ENCODE measurements around the gene LDLRAD4. TPM values are rescaled to one million over a fixed set of nuclear protein-coding genes. Genes with fewer than 3 reads are reported as not detected.

LDLRAD4 gene
- total RNA-seq, 1 donor from 2014 or later = 3.0 TPM

DNA sequence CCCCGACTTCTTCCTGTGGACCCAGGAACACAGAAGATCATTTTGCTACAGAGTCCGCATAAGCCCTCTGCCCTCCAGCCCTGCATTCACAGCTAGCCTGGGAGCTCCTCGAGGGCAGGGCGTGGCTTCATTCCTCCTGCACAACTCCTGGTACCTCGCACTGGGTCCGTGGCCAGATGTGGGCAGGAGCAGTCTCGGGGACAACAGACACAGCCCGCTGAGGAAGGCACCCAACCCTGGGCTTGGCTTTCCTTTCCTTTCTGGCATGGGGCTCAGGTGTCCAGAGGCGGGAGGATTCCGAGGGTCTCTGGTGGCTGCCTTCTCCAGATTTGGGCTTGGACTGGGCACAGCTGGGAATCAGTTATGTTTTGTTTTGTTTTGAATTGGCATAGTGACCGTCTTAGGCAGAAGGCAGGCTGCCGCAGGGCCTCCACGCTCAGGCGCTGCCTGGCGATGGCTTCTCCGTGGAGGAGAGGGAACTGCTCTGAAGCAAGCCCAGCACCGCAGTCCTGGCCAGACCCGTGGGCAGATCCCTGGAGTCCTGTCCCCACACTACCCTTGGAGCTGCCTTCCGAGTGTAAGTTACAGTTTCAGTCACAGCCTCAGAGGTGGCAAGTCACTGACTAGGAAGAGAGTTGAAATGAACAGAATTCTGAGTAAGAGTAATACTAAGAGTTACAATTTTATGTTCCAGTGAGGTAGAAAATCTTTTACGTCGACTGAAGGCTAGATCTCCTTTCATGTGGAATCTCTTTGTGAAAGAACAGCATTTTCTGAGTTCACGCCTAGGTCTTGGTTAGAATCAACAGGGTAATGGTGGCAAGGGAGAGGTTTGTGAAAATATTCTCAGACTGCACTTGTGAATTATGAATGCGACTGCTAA, 47.9 kb downstream of the LDLRAD4 start:
- ATAC-seq = no peak

DNA sequence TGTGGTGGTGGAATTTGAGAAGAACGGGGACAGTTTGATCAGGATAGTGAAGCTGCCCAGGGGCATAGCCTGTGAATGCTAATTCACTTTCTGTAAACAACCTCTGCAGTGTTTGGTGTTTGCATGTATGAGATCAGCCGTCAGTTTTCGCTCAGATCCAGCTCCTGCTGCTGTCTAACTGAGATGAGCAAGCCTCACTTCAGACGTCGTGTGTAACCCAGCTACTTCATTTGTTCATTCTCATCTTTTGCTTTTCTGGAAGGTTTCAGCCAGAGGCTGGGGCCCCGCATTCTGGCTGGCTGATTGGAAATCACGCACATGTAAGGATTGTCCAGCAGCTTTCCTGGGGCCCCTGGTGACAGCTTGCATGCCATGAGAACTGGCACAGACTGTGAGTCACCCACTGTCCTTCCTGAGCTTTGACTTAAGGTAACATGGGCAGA, 48.9 kb downstream of the LDLRAD4 start:
- no peak for ATAC-seq

DNA sequence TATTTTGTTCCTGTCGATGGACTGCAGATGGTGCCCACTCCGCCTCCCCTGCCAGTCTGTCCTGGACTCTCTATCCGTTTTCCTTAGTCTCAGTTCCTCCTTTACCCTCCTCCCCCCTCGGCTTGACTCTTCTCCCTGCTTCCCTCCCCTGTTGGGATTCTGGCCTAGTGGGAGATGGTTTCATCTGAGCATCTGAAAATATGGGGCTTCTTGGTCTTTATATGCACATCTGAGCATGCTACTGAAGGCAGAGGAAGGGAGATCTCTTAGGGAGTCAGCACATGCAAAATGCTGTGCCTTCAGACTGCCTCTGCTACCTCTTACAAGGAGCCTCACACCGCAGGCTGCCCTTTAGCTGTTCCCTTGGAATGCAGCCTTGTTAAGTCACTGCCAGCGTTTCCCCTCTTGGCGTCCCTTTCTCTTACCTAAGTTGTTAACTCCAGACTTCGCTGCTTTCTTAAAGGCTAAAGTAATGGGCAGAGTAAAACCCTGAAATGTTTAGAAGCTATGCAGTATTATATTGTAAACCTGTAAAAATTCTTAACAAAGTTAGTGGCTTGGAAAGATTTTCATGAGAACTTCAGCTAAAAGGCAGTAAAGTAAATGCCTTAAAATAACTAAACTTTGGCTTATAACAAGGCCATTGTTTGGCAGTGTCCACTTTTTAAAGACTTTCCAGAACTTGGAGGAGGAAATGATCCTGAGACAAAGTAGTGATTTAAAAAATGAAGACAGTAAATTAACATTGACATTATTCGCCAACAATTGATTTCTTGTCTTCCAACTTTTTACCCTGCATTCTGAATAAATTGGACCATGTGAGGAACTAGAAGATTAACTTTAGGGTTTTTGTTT, 49.8 kb downstream of the LDLRAD4 start:
- ATAC-seq = no peak

DNA sequence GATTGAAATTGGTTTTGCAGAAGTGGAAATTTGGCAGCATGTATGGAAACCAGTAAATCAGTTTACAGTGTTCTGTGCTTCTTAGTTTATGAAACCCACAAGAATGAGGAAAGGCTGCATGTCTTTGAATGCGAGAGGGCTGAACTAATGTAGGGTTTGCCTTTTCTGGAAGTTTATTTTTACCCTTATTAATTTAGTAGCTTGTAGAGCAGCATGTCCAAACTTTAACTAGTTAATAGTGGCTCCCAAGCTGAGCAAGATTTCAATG, 50.4 kb downstream of the LDLRAD4 start:
- ATAC-seq = no peak

DNA sequence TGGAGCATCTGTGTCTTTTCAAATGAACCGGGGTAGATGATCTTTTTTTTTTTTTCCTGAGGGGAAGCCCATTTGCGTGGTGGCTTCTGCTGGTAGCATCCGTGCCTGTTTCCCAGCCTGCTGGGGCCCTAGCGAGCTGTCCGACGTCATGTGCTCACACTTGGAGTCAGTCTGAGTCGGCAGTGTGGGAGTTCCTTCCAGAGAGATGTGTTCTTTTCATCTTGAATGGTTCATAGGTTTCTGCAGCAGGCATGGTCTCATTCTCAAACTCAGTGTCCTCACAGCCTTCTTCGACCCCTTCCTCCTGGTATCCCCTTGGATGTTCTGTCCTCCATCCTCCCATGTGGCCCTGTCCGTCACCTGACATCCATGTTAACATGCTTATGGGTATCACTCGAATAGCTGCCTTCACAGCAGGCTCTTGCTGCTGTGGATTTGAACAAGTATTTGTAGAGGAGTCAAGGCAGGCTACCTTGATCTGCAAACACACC, 51.0 kb downstream of the LDLRAD4 start:
- ATAC-seq = no peak

DNA sequence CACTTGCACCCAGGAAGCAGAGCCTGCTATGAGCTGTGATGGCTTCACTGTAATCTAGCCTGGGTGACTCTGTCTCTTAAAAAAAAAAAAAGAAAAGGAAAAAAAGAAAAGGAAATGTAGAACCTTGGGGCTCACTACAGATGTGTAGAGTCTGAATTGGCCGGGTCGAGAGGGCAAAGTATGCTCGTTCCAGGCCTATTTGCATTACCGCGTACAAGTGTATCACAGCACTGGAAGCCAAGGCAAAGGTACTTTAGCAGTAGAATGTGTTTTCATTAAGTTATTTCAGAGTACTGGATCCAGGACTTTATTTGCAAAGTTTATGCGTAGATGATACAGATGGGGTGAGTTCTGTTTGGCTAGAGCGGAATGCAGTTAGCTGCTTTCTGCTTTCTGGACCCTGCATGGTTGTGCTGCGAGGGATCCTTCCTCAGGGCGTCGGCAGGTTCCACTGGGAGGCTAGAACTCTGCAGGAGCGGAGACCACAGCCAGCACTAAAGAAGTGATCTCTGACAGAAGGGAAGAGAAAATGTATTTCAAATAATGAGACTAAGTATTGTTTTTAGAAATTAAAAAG, 51.8 kb downstream of the LDLRAD4 start:
- no peak for ATAC-seq

DNA sequence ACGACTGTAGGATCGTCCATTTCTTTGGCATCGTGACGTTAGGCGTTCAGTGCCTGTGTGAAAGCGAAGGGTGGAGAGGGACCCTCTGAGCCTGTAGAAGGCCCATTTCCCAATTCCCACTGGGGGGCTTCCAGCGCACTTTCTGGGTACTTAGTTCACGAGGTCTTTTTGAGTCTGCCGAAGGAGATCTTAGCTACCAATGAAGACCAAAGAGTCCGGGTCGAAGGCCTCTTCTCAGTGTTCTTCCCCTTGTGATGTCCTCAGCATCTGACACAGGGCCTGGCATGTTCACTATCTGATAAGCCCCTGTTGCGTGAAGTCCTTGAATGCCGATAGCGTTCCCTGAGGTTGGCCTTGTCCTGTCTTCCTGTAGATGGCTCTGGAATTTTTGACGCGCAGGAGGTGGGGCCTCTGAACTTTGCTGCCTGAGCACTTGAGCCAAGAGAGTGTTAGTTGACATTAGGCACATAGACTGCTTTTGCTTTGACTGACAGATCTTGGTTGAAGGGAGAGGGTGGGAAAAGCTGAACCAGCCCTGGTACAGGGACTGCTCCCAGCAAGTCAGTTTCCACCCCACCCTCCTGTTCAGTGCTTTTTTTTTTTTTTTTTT, 52.8 kb downstream of the LDLRAD4 start:
- no peak for ATAC-seq

DNA sequence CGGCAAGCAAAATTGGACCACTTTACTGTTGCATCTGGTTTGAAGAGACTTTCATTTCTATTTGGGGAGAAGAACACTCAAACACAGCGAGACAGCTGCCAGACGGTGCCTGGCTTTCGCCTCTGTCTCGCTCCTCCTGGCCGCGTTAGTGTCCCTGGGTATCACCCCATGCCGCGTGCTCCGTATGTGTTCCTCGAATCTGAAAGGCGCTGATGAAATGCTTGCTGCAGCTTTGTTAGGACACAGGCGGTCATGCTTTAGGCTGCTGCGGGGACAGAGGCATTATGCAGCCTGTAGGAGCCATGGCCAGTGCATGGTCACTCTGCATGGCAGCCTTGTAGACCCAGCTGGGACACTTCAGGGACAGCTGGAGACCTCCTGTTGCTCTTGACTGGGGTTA, 53.9 kb downstream of the LDLRAD4 start:
- ATAC-seq = no peak

DNA sequence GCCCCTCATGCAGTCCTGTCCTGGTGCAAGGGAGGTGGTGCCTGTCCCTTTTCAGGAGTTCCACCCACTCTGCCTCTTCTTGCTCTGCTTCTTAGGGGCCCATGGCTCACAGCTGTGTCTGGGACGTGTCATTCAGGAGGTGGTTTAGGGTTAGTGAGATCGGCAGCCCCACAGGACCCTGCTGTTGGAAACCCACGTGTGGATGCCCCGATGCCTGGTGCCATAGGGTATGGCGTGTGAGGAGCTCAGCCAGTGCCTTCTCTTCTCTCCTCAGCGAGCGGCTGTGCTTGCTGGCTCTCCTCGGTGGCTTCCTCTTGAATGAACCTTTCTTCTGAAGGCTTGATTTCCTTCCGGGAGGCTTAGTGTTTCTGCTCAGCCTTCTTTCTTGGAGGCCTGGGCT, 55.2 kb downstream of the LDLRAD4 start:
- ATAC-seq = no peak

DNA sequence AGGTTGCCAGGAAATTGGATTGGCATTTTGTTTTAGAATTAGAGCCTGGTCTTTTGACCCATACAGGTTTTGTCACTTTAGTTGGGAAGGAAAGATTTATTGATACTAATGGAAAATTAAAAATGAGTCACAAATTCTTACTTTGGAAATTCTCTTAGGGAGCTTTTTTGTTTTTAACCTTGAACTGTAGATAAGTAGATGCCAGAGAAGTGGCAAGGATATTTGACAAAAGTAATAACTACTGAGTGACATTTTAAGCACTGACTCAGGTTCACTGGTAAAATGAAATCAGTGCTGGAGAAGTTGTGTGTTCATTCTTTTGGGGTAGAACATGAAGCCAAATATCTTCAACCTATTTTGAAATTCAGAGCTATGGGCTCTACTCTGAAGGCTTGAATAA, 56.5 kb downstream of the LDLRAD4 start:
- ATAC-seq = no peak

DNA sequence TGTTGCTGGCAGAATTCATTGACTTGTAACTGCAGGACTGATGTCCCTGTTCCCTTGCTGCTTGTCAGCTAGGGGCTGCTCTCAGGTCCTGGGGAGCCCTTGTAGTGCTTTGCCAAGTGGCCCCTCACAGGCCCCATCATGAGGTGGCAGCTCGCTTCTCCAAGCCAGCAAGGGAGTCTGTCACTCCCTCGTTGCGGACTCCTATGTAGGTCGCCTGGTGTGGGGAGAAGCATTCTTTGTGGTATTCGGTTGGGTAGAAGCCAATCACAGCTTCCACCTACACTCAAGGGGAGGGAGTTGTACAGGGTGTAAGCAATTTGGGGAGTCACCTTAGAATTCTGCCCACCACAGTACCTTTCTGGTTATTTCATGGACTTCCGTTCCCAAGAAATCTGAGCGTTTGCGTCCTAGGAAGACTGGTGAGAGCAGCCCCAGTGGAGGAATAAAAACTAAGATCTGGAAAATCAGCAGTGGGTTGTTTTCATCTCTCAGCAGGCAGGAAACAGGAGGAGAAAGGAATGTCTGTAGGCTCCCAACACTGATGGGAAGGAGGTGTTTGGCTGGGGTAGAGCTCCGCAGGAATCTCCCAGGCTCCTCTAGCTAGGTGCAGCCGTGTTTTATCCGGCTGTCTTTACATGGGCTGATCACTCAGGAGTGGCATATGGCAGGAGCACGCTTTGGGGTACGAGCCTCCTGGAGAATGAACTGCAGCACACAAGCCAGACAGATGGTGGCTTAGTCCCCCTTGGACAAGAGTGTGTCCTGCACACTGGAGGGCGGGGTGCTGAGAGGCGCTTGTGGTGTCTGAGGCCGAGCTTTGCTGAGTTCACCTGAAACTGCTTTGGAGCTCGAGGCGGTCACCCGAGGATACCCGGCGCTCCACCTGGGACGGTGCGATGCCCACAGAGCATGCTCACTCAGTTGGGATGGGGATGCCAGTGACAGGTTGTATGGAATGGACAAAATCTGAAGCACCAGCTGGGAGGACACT, 58.3 kb downstream of the LDLRAD4 start:
- ATAC-seq = no peak

DNA sequence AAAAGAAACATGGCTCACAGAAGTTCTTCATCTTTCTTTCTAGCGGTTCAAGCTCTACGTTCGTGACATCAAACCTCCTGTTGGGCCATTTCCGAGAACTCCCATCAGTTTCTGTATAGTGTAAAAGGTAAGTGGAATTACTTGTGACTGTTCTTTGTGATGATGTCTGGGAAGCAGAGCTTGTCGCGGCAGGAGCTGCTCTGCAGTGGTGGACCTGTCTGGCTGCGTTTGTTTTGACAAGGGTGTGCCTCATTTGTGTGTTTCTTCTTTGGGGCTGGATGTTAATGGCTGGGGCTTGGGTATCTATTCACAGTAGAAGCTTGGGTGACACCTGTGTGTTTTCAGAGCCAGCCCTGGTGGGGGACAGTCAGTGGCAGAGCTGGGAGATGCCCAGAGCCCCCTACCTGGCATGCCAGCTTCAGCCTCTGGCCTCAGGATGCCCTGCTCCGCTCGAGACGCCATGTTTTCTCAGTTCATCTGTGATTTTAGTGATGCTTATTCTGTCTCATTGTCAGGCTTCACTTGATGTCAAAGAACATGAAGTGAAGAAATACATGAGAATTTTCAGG, 59.6 kb downstream of the LDLRAD4 start:
- no peak for ATAC-seq

DNA sequence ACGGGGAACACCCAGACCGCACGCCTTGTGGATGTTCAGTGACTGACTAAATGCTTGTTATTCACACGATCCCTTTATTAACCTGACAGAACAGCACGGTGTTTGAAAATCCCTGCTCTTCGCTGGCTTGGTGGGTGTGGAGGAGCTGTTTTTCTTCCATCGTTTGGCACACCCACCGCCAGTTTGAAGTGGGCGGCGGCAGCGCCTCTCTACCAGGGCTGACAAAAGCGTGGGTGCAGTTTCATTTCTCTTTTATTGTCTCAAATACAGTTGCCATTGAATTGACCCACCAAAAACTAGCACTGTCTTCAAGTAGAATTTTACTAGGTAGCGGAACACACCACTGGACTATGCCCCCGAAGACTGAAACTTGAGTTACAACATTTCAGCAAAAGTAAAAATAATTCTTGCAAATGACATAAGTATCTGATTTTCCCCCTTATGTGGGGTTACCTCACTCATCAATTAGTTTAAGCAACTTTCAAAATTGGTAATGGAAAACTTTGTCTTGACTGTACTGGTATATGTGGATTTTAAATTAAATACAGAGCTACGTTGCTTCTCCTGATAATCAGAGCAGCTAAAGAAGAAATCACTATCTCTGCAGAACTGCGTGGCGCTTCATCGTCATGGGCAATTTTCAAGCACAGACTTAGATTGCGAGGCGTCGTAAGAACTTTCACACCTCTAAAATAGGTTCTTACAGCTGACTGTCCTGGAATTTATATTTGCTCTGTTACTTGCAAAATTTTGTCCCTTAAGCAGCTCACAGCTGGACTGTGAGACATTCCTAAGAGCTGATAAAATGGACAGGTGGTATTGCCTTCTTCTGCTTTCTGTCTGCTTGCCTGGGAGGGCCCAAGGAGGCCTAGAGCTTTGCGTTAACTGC, 60.9 kb downstream of the LDLRAD4 start:
- no peak for ATAC-seq

DNA sequence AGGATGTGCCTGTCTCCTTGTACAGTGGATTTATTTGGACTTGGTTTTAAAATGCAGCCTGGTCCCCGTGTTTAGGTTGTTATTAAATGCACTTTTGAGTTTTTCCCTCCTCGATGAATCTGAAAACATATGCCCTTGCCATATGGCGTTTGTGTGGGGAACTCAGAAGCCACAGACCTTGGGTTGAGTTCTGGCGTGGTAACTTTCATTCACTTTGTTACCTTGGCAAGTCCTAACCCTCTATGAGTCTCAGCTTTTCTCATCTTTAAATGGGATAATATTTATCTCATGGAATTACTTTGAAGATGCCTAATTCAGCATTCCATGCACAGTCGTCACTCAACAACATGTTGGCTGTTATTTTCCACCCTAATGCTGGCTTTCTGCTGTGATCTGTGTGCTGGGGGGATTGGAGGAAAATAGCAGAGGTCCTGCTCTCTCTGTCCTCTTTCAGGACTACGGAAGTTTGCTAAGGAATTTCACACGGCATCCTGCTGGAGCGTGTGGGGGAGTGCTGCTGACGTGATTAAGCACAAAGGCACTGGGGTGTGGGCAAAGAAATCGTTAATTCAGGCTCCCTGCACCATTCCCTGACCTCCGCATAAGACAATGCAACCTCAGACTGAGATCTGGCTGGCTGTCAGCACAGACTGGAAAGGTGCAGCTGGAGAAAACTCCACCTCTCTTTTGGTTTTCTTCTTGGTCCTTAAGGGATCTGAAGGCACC, 61.7 kb downstream of the LDLRAD4 start:
- ATAC-seq = no peak

DNA sequence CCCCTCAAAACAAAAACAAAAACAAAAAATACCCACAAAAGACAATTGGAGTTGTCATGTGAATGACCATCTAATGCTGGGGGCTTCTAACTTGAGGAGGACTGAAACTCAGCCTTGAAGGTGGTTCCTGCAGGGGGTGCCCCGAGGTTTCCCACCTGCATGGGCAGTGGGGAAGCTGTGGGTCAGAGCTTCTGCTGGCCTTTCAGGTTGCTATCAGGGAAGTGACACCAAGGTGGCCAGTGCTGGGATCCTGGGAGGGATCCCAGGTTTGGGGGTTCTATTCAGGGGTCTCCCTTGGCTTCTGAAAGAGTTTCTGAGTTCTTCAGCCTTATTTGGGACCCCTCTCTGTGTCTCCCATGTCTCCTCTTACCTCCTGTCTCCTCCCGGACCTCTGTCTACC, 62.8 kb downstream of the LDLRAD4 start:
- no peak for ATAC-seq

DNA sequence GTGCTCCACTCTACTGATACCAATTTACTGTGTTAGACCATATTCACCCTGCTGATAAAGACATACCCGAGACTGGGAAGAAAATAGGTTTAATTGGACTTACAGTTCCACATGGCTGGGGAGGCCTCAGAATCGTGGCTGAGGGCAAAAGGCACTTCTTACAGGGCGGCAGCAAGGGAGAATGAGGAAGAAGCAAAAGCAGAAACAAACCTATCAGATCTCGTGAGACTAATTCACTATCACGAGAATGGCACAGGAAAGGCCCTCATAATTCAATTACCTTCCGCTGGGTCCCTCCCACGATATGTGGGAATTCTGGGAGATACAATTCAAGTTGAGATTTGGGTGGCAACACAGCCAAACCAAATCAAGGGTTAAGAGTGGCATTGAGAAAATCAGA, 65.2 kb downstream of the LDLRAD4 start:
- no peak for ATAC-seq

DNA sequence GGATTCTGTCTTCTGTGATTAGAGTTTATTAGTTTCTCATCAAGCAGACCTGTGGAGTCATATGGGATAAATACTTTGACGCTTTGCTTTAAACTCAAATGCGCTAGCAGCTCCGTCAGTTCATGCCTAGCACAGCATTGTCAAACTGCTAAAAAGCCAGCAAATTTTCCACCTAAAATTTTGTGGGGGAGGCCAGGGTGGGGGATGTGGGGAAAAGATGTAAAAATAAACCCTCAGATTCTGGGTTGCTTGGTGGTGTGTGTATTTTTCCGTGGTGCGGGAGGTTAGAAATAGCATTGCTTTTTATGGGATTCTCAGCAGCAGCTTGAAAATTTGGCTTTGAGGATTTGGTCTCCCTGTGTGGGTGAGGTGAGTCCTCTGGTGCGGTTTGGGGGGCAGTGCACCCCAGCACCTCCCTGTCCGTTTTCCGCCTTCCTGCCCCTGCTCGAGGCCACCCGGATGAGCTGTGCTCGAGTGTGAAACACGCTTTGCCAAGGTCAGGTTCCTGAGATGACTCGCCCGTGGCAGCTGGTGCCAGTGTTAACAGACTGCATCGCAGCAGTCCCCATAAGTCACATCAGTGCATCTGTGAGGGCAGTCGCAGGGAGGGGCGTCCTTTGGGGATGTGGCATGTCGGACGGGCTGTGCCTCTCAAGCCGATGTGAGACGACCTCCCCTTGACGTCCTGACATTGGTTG, 65.9 kb downstream of the LDLRAD4 start:
- ATAC-seq = no peak

DNA sequence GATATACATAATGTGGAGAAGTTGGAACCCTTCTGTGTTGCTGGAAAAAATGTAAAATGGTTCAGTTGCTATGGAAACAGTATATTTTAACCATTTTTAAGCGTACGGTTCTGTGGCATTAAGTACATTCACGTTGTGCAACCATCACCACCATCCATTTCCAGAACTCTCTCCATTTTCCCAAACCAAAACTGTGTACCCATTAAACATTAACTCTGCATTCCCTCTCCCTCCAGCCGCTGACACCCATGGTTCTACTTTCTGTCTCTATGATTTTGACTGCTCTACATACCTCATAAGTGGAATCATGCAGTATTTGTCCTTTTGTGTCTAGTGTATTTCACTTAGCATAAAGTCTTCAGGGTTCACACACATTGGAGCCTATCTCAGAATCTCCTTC, 67.3 kb downstream of the LDLRAD4 start:
- no peak for ATAC-seq

All from esophagus mucosa (tissue), 1 donor.